Loucy (cell line): Measurements from ENCODE around the gene PEAK1.

ENCODE experiments used
- H2AFZ ChIP-seq: fragments of 200-600 bp; sonication (generic); 2 replicates; pipeline ENCODE4 v1.6.0; 2016; ENCODE audit warnings: antibody characterized with exemption, mild to moderate bottlenecking, low read length, moderate library complexity
- H3F3A ChIP-seq: fragments of 200-600 bp; 2 replicates; pipeline ENCODE4 v1.6.0; 2016; ENCODE audit warnings: antibody characterized with exemption, low read depth, mild to moderate bottlenecking
- H3K27me3 ChIP-seq: fragments of 200-600 bp; sonication (generic); 2 replicates; pipeline ENCODE4 v1.6.1; 2014; ENCODE audit warnings: low read length, mild to moderate bottlenecking; ENCODE audit not compliant: insufficient read depth, poor library complexity, severe bottlenecking
- H3K36me3 ChIP-seq: fragments of 200-600 bp; sonication (generic); 2 replicates; pipeline ENCODE4 v1.6.1; 2016; ENCODE audit warnings: low read length; ENCODE audit not compliant: insufficient read depth
- H3K4me1 ChIP-seq: fragments of 200-600 bp; sonication (generic); 2 replicates; pipeline ENCODE4 v1.5.1; 2014; ENCODE audit warnings: low read length, mild to moderate bottlenecking; ENCODE audit not compliant: insufficient read depth, poor library complexity, severe bottlenecking
- H3K4me2 ChIP-seq: fragments of 200-600 bp; sonication (generic); 2 replicates; pipeline ENCODE4 v1.6.0; 2014; ENCODE audit warnings: antibody characterized with exemption, low read length, low read depth, mild to moderate bottlenecking; ENCODE audit not compliant: poor library complexity, severe bottlenecking
- H3K4me3 ChIP-seq: fragments of 200-600 bp; sonication (generic); 2 replicates; pipeline ENCODE4 v1.5.1; 2014; ENCODE audit warnings: low read length, mild to moderate bottlenecking, mixed read lengths; ENCODE audit not compliant: poor library complexity, severe bottlenecking
- H3K79me2 ChIP-seq: fragments of 200-600 bp; sonication (generic); 2 replicates; pipeline ENCODE4 v1.6.1; 2014; ENCODE audit warnings: low read length; ENCODE audit not compliant: insufficient read depth
- H3K9ac ChIP-seq: fragments of 200-600 bp; sonication (generic); 2 replicates; pipeline ENCODE4 v1.6.0; 2014; ENCODE audit warnings: mild to moderate bottlenecking, low read depth, low read length, moderate library complexity; ENCODE audit not compliant: poor library complexity, severe bottlenecking
- H3K9me2 ChIP-seq: fragments of 200-600 bp; sonication (generic); replicated peaks from 2 replicates; pipeline ENCODE4 v1.6.1; 2016; ENCODE audit warnings: low read depth, low read length, mixed read lengths
- H3K9me3 ChIP-seq: fragments of 200-600 bp; sonication (generic); 2 replicates; pipeline ENCODE4 v1.6.1; 2014; ENCODE audit warnings: mild to moderate bottlenecking, antibody characterized with exemption, low read length, low read depth; ENCODE audit not compliant: insufficient read depth
- H4K20me1 ChIP-seq: fragments of 200-600 bp; sonication (generic); 2 replicates; pipeline ENCODE4 v1.6.0; 2014; ENCODE audit warnings: antibody characterized with exemption, low read length, mild to moderate bottlenecking; ENCODE audit not compliant: insufficient read depth, poor library complexity, severe bottlenecking
- CTCF ChIP-seq: fragments of 200-600 bp; sonication (generic); conservative IDR thresholded peaks from 2 replicates; pipeline ENCODE4 v1.5.1; 2014; ENCODE audit warnings: mild to moderate bottlenecking, antibody characterized with exemption, low read length
- EZH2phosphoT487 ChIP-seq: fragments of 200-600 bp; IDR thresholded peaks from 2 replicates; pipeline ENCODE4 v1.6.1; 2018; ENCODE audit warnings: antibody characterized with exemption, mild to moderate bottlenecking, moderate library complexity, borderline replicate concordance

Gene PEAK1

GRCh38 chr15:77097921-77098320, 322.0 kb downstream of the PEAK1 start:
- H3K79me2 ChIP-seq = no peaks in the 10 kb centered on the region
- no peak for TF ChIP-seq EZH2phosphoT487
- no peak for TF ChIP-seq CTCF
- H3K9ac ChIP-seq = no peak overlapping the region
- no peaks in the 10 kb centered on the region for H3K36me3 ChIP-seq
- no peaks in the 10 kb centered on the region for H3K9me3 ChIP-seq
- H3K4me1 ChIP-seq = no peaks in the 10 kb centered on the region
- no peak overlapping the region for H2AFZ ChIP-seq
- H3F3A ChIP-seq = no peaks in the 10 kb centered on the region
- no peaks in the 10 kb centered on the region for H3K9me2 ChIP-seq
- no peak overlapping the region for H3K4me3 ChIP-seq
- H3K27me3 ChIP-seq = no peaks in the 10 kb centered on the region
- no peaks in the 10 kb centered on the region for H4K20me1 ChIP-seq
- no peak overlapping the region for H3K4me2 ChIP-seq

- Histone ChIP-seq H4K20me1 (no peaks in the 10 kb centered on the region), H3K4me2 (no peak overlapping the region), H3K9ac (no peak overlapping the region), H3K79me2 (no peaks in the 10 kb centered on the region), H3K9me2 (no peaks in the 10 kb centered on the region), H3K27me3 (no peaks in the 10 kb centered on the region), H3K4me1 (no peaks in the 10 kb centered on the region), H2AFZ (no peak overlapping the region), H3K9me3 (no peaks in the 10 kb centered on the region), H3K4me3 (no peak overlapping the region), H3F3A (no peaks in the 10 kb centered on the region), H3K36me3 (no peaks in the 10 kb centered on the region)
- TF ChIP-seq CTCF (no peak), EZH2phosphoT487 (no peak)
Measured at GRCh38 chr15:77097248-77097721, 322.6 kb downstream of the PEAK1 start.

- no peaks in the 10 kb centered on the region for H3K9me3 ChIP-seq
- H3K36me3 ChIP-seq = no peaks in the 10 kb centered on the region
- H3K9me2 ChIP-seq = no peaks in the 10 kb centered on the region
- no peaks in the 10 kb centered on the region for H4K20me1 ChIP-seq
- no peaks in the 10 kb centered on the region for H3K27me3 ChIP-seq
- H3K4me1 ChIP-seq = no peaks in the 10 kb centered on the region
- no peaks in the 10 kb centered on the region for H3K79me2 ChIP-seq
- no peaks in the 10 kb centered on the region for H3F3A ChIP-seq
- no peak overlapping the region for H3K9ac ChIP-seq
- no peak overlapping the region for H2AFZ ChIP-seq
- H3K4me2 ChIP-seq = no peak overlapping the region
- H3K4me3 ChIP-seq = no peak overlapping the region
- no peak for TF ChIP-seq CTCF
- TF ChIP-seq EZH2phosphoT487 = no peak
Measured at GRCh38 chr15:77096541-77096940, 323.4 kb downstream of the PEAK1 start.
